CD8-positive, alpha-beta memory T cell (primary cell): ENCODE results near the gene KCNK4. TPM values are rescaled to one million over a fixed set of nuclear protein-coding genes. Genes with fewer than 3 reads are reported as not detected.
"Not testable (repeated sequence)": the region's sequence is repeated elsewhere in the genome, so short reads cannot be mapped to it uniquely, and the experiment has no call there.

Experiments
- CTCF ChIA-PET: fragments of 350-600 bp; sonication (Branson Sonifier 250); formaldehyde crosslinking; loops from one replicate; lab custom pipeline; 2021; ENCODE audit warnings: antibody characterized with exemption; lab: Charles Lee
- POLR2A ChIA-PET: fragments of 350-600 bp; sonication (Branson Sonifier 250); formaldehyde crosslinking; loops from one replicate; lab custom pipeline; 2021; ENCODE audit warnings: antibody characterized with exemption; lab: Charles Lee
- DNase-seq, 5 donors: peaks; one replicate each; pipeline versions ENCODE4 v3.0.0 to v3.0.0-alpha.2; 2020 to 2022; ENCODE audit warnings: mixed read lengths in 1 of 5
- H3K27ac ChIP-seq: one replicate; pipeline ENCODE4 v1.7.0; 2013; ENCODE audit warnings: low read depth, mild to moderate bottlenecking, low read length, moderate library complexity
- H3K27me3 ChIP-seq: 2 replicates; pipeline ENCODE4 v1.7.0; 2013; ENCODE audit warnings: low read length, mild to moderate bottlenecking; ENCODE audit not compliant: insufficient read depth, poor library complexity, severe bottlenecking
- H3K36me3 ChIP-seq: 2 replicates; pipeline ENCODE4 v1.7.0; 2013; ENCODE audit warnings: mild to moderate bottlenecking, low read length, moderate library complexity; ENCODE audit not compliant: insufficient read depth
- H3K4me1 ChIP-seq: 2 replicates; pipeline ENCODE4 v1.7.0; 2013; ENCODE audit warnings: mild to moderate bottlenecking, low read length, moderate library complexity; ENCODE audit not compliant: insufficient read depth
- H3K4me3 ChIP-seq: 2 replicates; pipeline ENCODE4 v1.7.0; 2013; ENCODE audit warnings: mild to moderate bottlenecking, low read length
- H3K9me3 ChIP-seq: 2 replicates; pipeline ENCODE4 v1.7.0; 2013; ENCODE audit warnings: mild to moderate bottlenecking, low read length
- H3K27ac Mint-ChIP-seq, 8 donors: one replicate each; pipeline ENCODE4 v1.8.0; 2020 to 2021; ENCODE audit warnings: mixed read lengths in 8 of 8, mild to moderate bottlenecking in 6 of 8, inconsistent platforms in 3 of 8, moderate library complexity in 3 of 8
- H3K27me3 Mint-ChIP-seq, 2 donors: one replicate each; pipeline ENCODE4 v1.8.0; 2020 to 2021; ENCODE audit warnings: mixed read lengths in 2 of 2, mild to moderate bottlenecking in 1 of 2, moderate library complexity in 1 of 2
- H3K36me3 Mint-ChIP-seq, 3 donors: one replicate each; pipeline ENCODE4 v1.8.0; 2020 to 2021; ENCODE audit warnings: mixed read lengths in 3 of 3, inconsistent platforms in 1 of 3, mild to moderate bottlenecking in 1 of 3
- H3K4me1 Mint-ChIP-seq, 3 donors: one replicate each; pipeline ENCODE4 v1.8.0; 2020 to 2021; ENCODE audit warnings: mixed read lengths in 3 of 3, inconsistent platforms in 1 of 3, mild to moderate bottlenecking in 1 of 3
- H3K4me3 Mint-ChIP-seq, 7 donors: one replicate each; pipeline ENCODE4 v1.8.0; 2020 to 2021; ENCODE audit warnings: mixed read lengths in 7 of 7, mild to moderate bottlenecking in 6 of 7, moderate library complexity in 4 of 7, inconsistent platforms in 2 of 7
- H3K9me3 Mint-ChIP-seq, 5 donors: one replicate each; pipeline ENCODE4 v1.8.0; 2020 to 2022; ENCODE audit warnings: mixed read lengths in 5 of 5, mild to moderate bottlenecking in 3 of 5, moderate library complexity in 2 of 5, inconsistent platforms in 1 of 5
- polyA plus RNA-seq: library from polyadenylated mRNA; unstranded; fragments of 300-500 nt; fragmentation: Illumina TruSeq; gene quantifications from one replicate; pipeline ENCODE4 v1.2.3, GENCODE V29; 2021
- total RNA-seq, 2 experiments: library from RNA; stranded (reverse); gene quantifications; one replicate each; pipeline ENCODE4 v1.2.3, GENCODE V29; 2021

The KCNK4 gene
- total and polyA plus RNA-seq, 3 experiments from 2014 or later: not detected

GRCh38 chr11:64307795-64308194 is 16.7 kb downstream of the KCNK4 start:
- not testable (repeated sequence) for DNase-seq, H3K27ac ChIP-seq, H3K9me3 ChIP-seq, H3K9me3 Mint-ChIP-seq, H3K36me3 ChIP-seq, H3K27me3 Mint-ChIP-seq, H3K27me3 ChIP-seq, H3K4me3 ChIP-seq
- Mint-ChIP-seq H3K4me1 (peaks cover 24 to 40% (median 25%) of the 10 kb centered on the region in 3 donors), H3K27ac (peak overlapping the region in 6 of 8 donors; percentile 24 to 86 (median 70)), H3K4me3 (peak overlapping the region in 6 of 7 donors; percentile 23 to 96 (median 60)), H3K36me3 (peaks cover 0 to 27% (median 3%) of the 10 kb centered on the region in 3 donors)
- peaks cover 20% of the 10 kb centered on the region for H3K4me1 ChIP-seq
- CTCF ChIA-PET: interaction anchor here (1.1 kb wide), 1 partner anchor 103 kb away, joined by 3 read pairs; no protein-coding TSS in a partner anchor
- POLR2A ChIA-PET: interaction anchor here (0.6 to 0.7 kb wide), 3 partner anchors 10 to 57 kb away, joined by 3 to 5 read pairs (median 4); partner anchors contain the start of gene PRDX5

DNA sequence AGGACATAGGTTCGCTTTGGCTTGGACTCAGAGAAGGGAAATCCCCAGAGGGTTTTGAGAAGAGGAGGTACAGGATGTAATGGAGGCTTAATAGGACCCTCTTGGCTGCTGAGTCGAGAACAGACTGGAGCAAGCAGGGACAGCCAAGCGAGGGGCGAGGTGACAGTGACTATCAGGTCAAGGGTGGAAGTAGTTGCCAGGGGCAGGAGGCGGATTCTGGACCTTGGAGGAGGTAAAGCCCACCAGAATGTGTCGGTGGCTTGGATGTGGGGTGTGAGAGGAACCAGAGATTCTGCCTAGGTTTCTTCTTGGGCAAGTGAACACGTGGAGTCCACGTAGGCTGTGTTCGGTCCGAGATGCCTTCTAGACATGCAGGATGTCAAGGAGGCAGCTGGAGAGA is 21.8 kb downstream of the KCNK4 start:
- Mint-ChIP-seq H3K27me3 (peaks cover 0 to 7% of the 10 kb centered on the region in 2 donors), H3K27ac (peak overlapping the region in 7 of 8 donors; percentile 4 to 93 (median 81)), H3K4me1 (peaks cover 28 to 32% (median 31%) of the 10 kb centered on the region in 3 donors), H3K4me3 (peak overlapping the region in 1 of 7 donors; percentile 58), H3K9me3 (no peaks in the 10 kb centered on the region), H3K36me3 (peaks cover 0 to 50% (median 6%) of the 10 kb centered on the region in 3 donors)
- H3K4me1 ChIP-seq: peaks cover 8% of the 10 kb centered on the region
- no peak overlapping the region for H3K4me3 ChIP-seq
- no peak for DNase-seq
- no peaks in the 10 kb centered on the region for H3K36me3 ChIP-seq
- POLR2A ChIA-PET: no interaction called here
- no peaks in the 10 kb centered on the region for H3K27me3 ChIP-seq
- H3K27ac ChIP-seq: no peak overlapping the region
- H3K9me3 ChIP-seq: no peaks in the 10 kb centered on the region
- CTCF ChIA-PET: interaction anchor here (0.9 to 1.6 kb wide), 3 partner anchors 19 to 106 kb away, joined by 3 to 7 read pairs (median 4); partner anchors contain the start of gene FERMT3

GRCh38 chr11:64313491-64314145 is 22.5 kb downstream of the KCNK4 start:
- H3K27ac Mint-ChIP-seq: peak overlapping the region in 4 of 8 donors; percentile 64 to 93 (median 76)
- no peak overlapping the region for H3K27ac ChIP-seq
- POLR2A ChIA-PET: no interaction called here
- H3K4me1 ChIP-seq: peaks cover 8% of the 10 kb centered on the region
- H3K36me3 Mint-ChIP-seq: peaks cover 0 to 55% (median 6%) of the 10 kb centered on the region in 3 donors
- no peaks in the 10 kb centered on the region for H3K9me3 Mint-ChIP-seq
- H3K4me3 Mint-ChIP-seq: peak overlapping the region in 1 of 7 donors; percentile 58
- H3K9me3 ChIP-seq: no peaks in the 10 kb centered on the region
- H3K36me3 ChIP-seq: no peaks in the 10 kb centered on the region
- no peak overlapping the region for H3K4me3 ChIP-seq
- peaks cover 33 to 37% (median 35%) of the 10 kb centered on the region in 3 donors for H3K4me1 Mint-ChIP-seq
- CTCF ChIA-PET: interaction anchor here (1.3 to 1.6 kb wide), 2 partner anchors 18 to 107 kb away, joined by 3 to 7 read pairs; partner anchors contain the start of gene FERMT3
- no peak for DNase-seq
- no peaks in the 10 kb centered on the region for H3K27me3 ChIP-seq
- peaks cover 0 to 7% of the 10 kb centered on the region in 2 donors for H3K27me3 Mint-ChIP-seq

GRCh38 chr11:64314146-64314804 is 23.2 kb downstream of the KCNK4 start:
- Histone ChIP-seq H3K27ac (no peak overlapping the region), H3K4me1 (peaks cover 13% of the 10 kb centered on the region), H3K36me3 (no peaks in the 10 kb centered on the region), H3K4me3 (no peak overlapping the region), H3K27me3 (no peaks in the 10 kb centered on the region), H3K9me3 (no peaks in the 10 kb centered on the region)
- Mint-ChIP-seq H3K9me3 (no peaks in the 10 kb centered on the region), H3K27me3 (peaks cover 0 to 7% of the 10 kb centered on the region in 2 donors), H3K4me3 (no peak overlapping the region), H3K36me3 (peaks cover 0 to 55% (median 6%) of the 10 kb centered on the region in 3 donors), H3K27ac (peak overlapping the region in 3 of 8 donors; percentile 68 to 80 (median 74)), H3K4me1 (peaks cover 37 to 43% (median 40%) of the 10 kb centered on the region in 3 donors)
- no peak for DNase-seq
- ChIA-PET CTCF (interaction anchor here (1.3 to 1.6 kb wide), 2 partner anchors 17 to 108 kb away, joined by 3 to 7 read pairs; partner anchors contain the start of gene FERMT3), POLR2A (no interaction called here)

GRCh38 chr11:64314805-64315561 is 23.9 kb downstream of the KCNK4 start:
- peaks cover 14% of the 10 kb centered on the region for H3K4me1 ChIP-seq
- Mint-ChIP-seq H3K4me1 (peaks cover 40 to 48% (median 41%) of the 10 kb centered on the region in 3 donors), H3K27me3 (peaks cover 0 to 7% of the 10 kb centered on the region in 2 donors), H3K27ac (peak overlapping the region in 5 of 8 donors; percentile 15 to 80 (median 38)), H3K36me3 (peaks cover 0 to 56% (median 6%) of the 10 kb centered on the region in 3 donors), H3K4me3 (peak overlapping the region in 3 of 7 donors; percentile 5 to 62 (median 12)), H3K9me3 (no peaks in the 10 kb centered on the region)
- ChIA-PET POLR2A (no interaction called here), CTCF (no interaction called here)
- no peaks in the 10 kb centered on the region for H3K9me3 ChIP-seq
- no peaks in the 10 kb centered on the region for H3K36me3 ChIP-seq
- no peak for DNase-seq
- no peak overlapping the region for H3K4me3 ChIP-seq
- no peak overlapping the region for H3K27ac ChIP-seq
- H3K27me3 ChIP-seq: no peaks in the 10 kb centered on the region

DNA sequence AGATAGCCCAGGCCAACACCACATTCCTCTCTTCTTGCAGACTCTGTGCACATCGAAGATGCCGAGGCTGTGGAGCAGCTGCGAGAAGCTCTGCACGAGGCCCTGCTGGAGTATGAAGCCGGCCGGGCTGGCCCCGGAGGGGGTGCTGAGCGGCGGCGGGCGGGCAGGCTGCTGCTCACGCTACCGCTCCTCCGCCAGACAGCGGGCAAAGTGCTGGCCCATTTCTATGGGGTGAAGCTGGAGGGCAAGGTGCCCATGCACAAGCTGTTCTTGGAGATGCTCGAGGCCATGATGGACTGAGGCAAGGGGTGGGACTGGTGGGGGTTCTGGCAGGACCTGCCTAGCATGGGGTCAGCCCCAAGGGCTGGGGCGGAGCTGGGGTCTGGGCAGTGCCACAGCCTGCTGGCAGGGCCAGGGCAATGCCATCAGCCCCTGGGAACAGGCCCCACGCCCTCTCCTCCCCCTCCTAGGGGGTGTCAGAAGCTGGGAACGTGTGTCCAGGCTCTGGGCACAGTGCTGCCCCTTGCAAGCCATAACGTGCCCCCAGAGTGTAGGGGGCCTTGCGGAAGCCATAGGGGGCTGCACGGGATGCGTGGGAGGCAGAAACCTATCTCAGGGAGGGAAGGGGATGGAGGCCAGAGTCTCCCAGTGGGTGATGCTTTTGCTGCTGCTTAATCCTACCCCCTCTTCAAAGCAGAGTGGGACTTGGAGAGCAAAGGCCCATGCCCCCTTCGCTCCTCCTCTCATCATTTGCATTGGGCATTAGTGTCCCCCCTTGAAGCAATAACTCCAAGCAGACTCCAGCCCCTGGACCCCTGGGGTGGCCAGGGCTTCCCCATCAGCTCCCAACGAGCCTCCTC is 24.8 kb downstream of the KCNK4 start:
- not testable (repeated sequence) for H3K9me3 ChIP-seq, H3K4me3 ChIP-seq, H3K36me3 ChIP-seq, H3K27me3 ChIP-seq, H3K9me3 Mint-ChIP-seq, DNase-seq, H3K27me3 Mint-ChIP-seq
- ChIA-PET POLR2A (interaction anchor here (0.5 to 3.4 kb wide), 3 partner anchors 26 to 111 kb away, joined by 4 to 33 read pairs (median 16); no protein-coding TSS in a partner anchor), CTCF (interaction anchor here (1.2 to 3.6 kb wide), 6 partner anchors 11 to 45 kb away, joined by 4 to 61 read pairs (median 24); partner anchors contain the start of genes CATSPERZ, CCDC88B and ESRRA)
- Mint-ChIP-seq H3K36me3 (peaks cover 1 to 61% (median 7%) of the 10 kb centered on the region in 3 donors), H3K27ac (peak overlapping the region; percentile 98 to 100 (median 99)), H3K4me3 (peak overlapping the region; percentile 89 to 97 (median 94)), H3K4me1 (peaks cover 38 to 52% (median 40%) of the 10 kb centered on the region in 3 donors)
- peaks cover 14% of the 10 kb centered on the region for H3K4me1 ChIP-seq
- H3K27ac ChIP-seq: peak overlapping the region; percentile 97
